Measurements from ENCODE around the gene TOX3.

DNA sequence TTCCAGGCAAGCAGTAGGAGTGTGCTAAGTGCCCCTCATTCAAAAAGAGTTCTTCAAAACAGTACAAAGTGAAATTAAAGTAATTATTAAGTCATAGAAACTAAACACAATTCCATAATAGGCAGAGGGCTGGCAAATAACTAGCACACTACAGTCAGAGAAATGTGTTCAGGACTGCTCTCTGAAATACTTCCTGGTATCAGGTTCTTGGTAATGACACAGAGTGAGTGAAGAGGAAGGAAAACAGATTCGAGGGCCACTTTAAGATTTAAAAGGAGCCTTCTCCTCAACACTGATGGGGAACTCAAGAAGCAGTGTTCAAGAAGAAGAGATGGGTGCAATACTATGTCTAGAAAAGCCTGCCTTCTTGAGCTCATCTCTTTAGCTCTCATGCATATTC lies 139.2 kb downstream of the TOX3 start:
- TF ChIP-seq, protein P1, sequence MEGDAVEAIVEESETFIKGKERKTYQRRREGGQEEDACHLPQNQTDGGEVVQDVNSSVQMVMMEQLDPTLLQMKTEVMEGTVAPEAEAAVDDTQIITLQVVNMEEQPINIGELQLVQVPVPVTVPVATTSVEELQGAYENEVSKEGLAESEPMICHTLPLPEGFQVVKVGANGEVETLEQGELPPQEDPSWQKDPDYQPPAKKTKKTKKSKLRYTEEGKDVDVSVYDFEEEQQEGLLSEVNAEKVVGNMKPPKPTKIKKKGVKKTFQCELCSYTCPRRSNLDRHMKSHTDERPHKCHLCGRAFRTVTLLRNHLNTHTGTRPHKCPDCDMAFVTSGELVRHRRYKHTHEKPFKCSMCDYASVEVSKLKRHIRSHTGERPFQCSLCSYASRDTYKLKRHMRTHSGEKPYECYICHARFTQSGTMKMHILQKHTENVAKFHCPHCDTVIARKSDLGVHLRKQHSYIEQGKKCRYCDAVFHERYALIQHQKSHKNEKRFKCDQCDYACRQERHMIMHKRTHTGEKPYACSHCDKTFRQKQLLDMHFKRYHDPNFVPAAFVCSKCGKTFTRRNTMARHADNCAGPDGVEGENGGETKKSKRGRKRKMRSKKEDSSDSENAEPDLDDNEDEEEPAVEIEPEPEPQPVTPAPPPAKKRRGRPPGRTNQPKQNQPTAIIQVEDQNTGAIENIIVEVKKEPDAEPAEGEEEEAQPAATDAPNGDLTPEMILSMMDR (IDR thresholded peaks at IDR 0.05) = no peak
- TF ChIP-seq POLR2A (IDR thresholded peaks at IDR 0.05) = no peak

Data from upper lobe of left lung (tissue), 4 donors.